ENCODE results near the gene ADAMTSL2.

The ADAMTSL2 gene

DNA sequence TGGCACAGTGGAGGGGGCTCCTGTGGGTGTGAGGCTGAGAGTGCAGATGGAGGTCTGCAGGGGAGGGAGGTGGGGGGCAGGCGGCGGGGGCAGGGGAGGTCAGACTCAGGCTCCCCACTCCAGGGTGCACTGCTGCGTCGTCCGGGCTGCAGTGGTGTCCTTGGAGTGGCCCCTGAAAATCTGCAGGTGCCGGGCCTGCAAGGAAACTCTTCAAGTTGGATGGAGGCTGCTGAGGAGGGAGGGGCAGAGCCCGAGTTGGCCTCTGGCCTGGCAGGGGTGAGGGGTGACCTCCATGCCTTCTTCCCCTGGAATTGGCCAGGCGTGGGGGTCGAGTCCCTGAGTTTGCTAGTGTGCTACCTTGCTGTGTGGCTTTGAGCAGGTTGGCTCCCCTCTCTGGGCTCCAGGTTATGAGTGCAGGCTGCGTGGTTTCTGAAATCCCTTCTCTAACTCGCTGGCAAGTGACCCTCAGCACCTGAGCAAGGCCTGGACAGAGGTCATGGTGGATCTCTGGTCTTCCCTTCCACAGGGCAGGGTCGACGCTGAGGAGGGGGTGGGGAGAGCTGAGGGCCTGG is 888 bp downstream of the ADAMTSL2 start:
- no peak for DNase-seq (ENCODE audit: low read depth, low spot score)

DNA sequence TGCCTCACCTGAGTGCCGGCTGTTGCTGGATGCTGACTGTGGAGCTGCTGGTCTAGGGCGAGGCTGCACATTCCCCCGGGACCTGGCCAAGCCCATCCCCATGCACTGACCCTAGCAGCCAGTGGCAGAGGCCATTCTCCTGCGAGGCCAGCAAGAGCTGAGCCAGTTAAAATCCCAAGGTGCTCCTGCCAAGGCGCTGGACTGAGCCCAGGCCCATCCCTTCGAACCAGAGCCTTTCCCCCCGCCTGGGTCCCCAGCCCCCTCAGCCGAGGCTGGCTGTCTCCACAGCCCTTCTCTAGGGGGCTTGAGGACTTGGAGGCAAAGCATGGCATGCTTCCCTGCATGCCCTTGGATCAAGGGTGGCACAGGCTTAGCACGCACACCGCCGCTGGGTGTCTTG is 1.6 kb downstream of the ADAMTSL2 start:
- DNase-seq (ENCODE audit: low read depth, low spot score): no peak

DNA sequence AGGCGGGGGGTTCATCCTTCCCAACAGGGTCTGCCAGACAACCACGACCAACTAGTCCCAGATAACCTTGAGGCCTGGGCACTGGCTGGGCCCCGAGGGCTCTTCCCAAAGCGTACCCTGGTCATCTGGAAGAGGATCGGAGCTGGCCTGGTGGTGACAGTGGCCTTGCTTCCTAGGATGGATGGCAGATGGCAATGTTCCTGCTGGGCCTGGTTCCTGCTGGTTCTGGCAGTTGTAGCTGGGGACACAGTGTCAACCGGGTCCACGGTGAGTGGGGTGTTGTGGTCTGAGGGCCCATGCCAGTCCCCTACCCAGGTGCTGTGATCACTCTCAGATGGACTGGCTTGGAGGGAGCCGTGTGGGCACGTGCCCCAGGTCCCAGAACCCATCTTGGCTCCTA is 2.0 kb downstream of the ADAMTSL2 start:
- DNase-seq (ENCODE audit: low read depth, low spot score): no peak

DNA sequence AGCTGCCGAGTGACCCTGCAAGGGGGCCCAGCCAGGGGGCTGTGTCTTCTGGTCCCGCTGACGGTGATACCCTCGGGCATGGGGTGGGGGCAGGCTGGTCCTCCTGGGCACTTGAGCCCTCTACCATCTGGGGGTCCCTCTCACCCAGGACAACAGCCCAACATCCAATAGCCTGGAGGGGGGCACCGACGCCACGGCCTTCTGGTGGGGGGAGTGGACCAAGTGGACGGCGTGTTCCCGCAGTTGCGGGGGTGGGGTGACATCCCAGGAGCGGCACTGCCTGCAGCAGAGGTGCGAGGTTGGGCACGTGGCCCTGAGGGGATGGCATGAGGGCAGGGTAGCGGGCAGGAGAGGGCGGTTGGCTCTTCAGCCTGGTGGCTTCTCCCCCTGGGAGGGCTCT is 2.8 kb downstream of the ADAMTSL2 start:
- DNase-seq (ENCODE audit: low read depth, low spot score): no peak

DNA sequence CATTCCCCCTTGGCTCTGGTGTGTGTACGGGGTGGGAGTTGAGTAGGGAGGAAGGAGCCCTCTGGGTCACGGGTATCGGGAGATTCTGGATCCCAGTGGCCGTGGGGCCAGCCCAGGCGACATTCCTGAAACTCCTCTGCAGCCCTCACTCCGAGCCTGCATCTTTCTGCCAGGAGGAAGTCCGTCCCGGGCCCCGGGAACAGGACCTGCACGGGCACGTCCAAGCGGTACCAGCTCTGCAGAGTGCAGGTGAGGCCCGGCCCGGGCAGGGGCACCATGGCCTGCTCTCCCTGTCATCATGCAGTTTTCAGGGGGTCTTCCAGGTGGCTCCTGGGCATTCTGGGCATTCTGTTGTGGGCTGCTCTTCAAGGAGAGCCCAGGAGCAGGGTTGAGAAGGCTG is 3.7 kb downstream of the ADAMTSL2 start:
- no peak for DNase-seq (ENCODE audit: low read depth, low spot score)

DNA sequence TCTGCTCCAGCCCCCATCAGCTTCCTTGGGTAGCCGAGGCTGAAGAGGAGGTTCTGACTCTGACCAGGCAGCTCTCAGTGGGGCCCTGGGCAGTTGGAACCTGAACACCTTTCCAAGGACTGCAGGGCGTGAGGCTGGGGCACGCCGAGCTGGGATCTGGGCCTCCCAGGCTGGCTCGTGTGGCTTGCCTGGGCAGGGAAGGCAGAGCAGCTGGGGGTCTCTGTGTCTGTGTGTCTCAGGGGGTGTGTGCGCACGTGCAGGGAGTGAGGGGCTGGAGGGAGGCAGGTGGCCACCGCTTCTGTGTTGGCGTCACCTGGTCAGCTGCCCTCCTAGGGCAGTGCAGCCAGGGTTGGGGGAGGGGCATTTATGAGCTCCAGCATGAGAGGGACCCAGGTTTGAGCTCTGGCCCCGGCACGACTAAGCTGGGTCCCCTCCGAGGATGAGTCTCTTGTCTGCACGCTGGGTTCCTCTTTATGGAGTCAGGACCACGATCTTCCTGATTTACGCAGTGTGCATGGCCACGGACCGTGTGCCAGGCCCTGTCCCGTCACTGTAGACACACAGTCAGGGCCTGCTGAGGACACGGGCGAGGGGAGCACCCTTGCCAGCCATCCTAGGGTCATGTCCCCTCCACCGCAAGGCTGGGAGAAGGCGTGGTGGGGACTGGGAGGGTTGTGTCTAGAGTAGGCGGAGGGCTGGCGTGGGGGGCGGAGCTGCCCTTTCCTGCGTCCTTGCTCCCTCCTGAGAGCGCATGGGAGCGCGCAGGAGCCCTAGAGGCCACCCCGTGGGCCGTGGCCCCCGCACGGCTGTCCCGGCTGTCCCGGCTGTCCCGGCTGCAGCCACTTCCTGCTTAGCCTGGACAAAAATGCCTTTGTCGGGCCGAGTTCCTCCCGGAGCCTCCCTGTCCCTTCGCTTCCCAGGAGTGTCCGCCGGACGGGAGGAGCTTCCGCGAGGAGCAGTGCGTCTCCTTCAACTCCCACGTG is 4.6 kb downstream of the ADAMTSL2 start:
- no peak for DNase-seq (ENCODE audit: low read depth, low spot score)

DNA sequence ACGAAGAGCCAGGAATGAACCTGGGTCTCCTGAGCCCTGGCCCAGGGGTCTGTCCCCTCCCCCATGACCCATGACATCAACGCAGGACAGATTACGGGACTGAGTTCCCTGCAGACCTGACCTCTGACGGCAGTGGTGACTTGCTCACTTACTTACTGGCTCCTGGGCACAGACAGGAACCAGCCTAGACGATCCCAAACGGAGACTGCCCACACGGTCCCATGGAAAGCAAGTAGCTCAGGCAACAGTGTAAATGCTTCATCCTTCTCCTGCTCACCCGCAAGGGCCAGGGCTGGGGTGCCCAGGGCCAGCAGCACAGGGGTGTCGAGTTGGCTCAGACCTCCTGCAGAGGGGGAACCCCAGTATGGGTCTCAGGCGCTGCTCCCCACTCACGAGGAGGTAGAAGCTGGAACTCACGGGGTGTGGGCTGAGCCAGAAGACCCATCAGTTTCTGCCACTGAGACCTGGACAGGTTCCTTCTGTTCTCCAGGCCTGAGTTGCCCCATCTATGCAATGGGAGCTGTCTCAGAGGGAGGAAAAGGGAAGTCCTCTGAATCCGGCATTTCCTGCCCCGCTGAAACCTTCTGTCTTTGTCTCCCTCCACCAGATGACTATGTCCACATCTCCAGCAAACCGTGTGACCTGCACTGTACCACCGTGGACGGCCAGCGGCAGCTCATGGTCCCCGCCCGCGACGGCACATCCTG is 5.6 kb downstream of the ADAMTSL2 start:
- DNase-seq (ENCODE audit: low read depth, low spot score): no peak

DNA sequence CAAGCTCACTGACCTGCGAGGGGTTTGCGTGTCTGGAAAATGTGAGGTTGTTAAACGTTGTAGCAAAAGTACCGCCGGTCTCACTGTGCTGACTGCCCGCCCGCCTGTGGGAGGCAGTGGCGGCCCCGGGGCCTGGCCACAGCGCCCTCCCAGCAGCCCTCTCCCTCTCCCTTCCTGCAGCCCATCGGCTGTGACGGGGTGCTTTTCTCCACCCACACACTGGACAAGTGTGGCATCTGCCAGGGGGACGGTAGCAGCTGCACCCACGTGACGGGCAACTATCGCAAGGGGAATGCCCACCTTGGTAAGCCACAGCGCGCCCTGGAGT is 6.2 kb downstream of the ADAMTSL2 start:
- no peak for DNase-seq (ENCODE audit: low read depth, low spot score)

DNA sequence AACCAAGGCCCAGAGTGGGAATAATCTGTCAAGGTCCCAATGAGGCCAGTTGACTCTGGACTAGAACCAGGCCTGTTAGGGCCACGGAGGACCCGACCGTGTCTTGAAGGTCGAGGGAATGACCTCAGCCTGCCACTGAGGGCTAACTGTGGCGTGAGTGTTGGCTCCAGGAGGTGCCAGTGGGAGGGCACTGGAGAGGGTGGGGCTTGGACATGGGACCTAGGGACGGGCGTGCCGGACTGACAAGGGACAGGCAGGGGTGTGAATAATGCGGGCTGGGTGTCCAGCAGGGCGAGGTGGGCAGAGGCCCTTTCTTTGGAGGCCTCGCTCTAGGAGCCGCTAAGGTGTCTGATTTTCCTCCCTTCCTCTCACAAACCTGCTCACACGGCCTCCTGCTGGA is 7.5 kb downstream of the ADAMTSL2 start:
- DNase-seq (ENCODE audit: low read depth, low spot score): no peak

DNA sequence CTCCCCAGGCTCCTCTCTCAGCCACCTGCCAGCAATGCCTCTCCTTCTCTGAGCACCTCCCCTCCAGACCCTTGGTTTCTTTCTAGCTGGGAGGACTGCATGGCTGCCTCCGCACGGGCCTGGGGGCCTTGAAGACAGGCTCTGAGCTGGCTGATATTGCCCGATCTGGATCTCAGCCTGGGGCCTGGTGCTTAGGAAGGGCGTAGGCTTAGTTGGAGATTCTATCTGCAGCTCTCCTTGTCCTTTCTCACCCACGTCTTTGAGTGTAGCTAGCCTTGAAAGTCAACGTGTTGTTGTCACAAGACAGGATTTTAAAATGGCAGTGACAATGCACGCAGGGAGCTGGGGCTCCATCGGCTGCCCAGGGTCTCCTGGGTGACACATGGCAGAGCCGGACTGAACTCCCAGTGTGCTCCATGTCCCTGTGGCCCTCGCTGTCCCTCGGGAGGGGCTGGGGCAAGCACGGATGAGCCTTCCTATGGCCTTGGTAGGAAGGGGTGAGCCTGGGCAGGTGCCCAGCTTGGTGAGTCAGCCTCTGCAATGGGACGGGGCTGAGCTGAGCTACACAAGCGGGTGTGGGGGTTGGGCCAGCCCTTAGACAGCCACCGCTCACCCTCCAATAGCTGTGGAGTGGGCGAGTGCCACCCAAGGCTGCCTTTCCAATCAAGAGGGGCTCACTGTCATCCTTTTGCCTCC is 9.4 kb downstream of the ADAMTSL2 start:
- no peak for DNase-seq (ENCODE audit: low read depth, low spot score)

DNA sequence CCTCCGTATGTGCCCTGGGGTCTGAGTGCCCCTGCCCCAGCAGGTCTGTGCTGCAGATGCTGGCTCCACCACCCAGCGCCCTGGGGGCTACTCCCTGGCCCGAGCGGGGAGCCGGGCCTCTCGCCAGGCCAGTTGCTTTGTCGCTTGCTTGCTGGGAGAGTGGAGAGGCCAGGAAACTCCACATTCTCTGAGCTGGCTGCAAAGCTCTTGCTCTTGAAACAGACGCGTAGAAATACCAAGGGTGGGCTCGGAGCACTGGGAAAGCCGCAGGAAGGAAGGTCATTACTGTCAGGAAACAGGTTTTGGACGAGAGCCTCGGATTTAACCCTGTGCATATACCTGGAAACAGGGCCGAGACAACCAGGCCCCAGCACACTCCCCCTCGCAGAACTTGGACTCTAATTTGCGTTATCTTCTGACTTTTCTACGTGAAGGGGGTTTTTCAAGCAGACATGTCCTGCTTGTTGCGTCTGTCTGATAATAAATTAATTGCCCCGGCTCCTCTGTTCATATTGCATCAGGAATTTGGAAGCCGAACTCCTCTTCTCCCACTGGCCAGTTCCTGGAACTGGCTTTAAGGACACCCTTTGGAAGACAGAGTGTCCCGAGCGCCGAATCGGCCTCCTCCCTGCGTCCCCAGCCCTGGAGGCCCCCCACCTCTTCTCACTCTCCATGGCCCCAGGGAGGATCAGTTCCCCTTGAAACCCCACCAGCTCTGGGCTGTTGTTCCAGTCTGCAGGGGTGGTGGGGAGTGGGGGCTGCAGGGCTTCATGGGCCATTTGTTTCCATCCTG is 11.2 kb downstream of the ADAMTSL2 start:
- DNase-seq (ENCODE audit: low read depth, low spot score): no peak

DNA sequence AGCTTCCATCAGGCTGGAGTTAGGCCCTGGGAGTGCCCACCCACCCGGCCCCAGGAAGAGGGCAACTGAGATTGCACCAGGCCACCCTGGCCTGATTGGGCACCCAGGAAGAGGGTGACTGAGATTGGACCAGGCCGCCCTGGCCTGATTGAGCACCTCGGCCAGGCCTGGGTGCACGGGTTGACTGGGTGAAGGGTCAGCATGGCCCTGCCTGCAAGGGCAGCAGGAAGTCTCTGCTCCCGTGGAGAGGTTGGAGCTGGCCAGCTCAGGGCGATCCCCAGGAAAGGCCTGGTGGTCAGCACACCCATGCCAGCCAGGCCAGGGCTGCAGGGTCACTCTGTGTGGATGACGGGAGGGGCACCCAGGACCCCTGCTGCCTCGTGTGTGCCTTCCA is 11.8 kb downstream of the ADAMTSL2 start:
- no peak for DNase-seq (ENCODE audit: low read depth, low spot score)

DNA sequence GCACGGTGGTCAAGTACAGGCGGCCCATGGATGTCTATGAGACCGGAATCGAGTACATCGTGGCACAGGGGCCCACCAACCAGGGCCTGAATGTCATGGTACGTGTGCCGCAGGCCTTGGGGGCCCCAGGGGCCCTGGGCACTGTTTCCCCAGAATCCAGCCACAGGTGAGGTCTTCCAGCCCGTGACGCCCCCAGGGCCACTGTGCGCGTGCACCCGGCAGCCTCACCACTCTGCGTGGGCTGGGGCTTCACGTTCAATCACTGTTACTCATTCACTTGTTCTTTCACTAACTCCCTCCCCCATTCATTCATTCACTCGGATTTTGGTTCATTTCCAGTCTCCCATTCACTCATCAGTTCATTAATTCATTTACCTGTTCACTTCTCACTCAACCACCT is 12.6 kb downstream of the ADAMTSL2 start:
- DNase-seq (ENCODE audit: low read depth, low spot score): no peak

DNA sequence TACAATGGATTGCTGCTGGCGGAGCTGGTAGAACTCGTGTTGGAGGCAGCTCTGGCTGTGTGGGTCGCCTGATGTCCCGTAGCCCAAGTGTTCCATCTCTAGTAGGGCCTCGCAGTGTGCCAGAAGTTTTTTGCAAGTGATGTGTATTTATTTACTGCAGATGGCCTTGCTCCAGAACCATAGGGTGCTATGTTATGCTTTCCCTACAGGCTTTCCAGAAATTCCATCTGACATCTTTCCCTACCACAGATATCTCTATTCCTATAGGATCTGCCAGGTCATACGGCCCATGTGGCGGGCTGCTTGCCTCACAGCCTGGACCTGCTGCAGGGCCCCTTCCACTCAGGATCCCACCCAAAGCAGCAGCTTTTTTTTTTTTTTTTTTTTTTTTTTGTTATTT is 16.9 kb downstream of the ADAMTSL2 start:
- DNase-seq (ENCODE audit: low read depth, low spot score): no peak

DNA sequence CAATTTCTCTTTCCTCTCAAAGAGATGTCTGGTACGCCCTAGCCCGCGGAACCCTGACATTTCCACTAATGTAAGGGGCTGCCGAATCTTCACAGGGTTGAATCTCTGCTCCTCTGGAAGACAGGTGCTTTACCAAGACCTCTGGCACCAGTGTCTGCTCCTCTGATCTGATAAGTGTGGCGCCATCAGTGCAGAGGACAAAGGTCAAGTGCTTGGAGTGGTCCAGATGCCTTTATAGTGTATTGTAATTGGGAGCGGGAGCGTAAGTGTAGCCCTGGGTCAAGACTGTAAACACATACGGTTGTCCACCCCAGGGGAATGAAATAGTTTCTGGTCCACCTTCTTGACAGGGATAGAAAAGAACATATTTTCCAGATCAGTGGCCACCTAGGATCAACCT is 17.7 kb downstream of the ADAMTSL2 start:
- DNase-seq (ENCODE audit: low read depth, low spot score): no peak

DNA sequence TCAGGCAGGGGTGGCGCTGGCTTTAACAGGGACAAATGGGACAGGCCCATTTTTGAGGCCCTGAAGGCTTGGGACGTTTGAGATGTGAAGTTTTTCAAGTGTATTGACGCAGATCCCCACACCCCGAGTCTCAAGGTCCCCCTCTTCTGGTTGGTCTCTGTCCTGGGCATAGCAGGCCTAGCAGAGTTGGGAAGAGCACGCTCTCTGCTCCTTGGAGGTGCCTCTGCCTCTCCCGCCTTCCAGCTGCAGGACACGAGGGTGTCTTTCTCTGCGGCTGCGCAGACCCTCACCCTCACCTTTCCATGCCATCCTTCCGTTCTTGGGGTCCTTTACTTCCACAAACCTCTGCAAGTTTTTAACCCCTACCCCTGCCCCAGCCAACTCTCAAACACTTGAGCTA is 18.6 kb downstream of the ADAMTSL2 start:
- no peak for DNase-seq (ENCODE audit: low read depth, low spot score)

DNA sequence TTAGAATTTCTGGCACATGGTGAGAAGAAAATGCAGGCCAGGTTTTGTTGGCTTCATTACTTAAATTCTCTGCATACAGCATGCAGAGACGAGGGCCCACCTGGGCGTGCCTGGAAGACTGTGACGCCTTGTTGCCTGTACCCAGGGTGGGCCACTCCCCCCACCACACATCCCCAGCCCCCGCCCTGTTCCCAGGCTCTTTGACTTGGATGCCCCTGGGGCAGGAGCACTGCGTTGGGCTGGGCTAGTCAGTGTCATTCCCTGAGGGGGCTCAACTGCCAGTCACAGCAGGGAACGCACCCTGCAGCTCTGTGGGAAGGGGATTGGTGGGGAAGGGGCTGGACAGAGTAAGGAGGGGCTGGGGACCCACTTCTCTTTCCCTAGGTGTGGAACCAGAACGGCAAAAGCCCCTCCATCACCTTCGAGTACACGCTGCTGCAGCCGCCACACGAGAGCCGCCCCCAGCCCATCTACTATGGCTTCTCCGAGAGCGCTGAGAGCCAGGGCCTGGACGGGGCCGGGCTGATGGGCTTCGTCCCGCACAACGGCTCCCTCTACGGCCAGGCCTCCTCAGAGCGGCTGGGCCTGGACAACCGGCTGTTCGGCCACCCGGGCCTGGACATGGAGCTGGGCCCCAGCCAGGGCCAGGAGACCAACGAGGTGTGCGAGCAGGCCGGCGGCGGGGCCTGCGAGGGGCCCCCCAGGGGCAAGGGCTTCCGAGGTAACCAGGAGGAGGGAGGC is 19.6 kb downstream of the ADAMTSL2 start:
- no peak for DNase-seq (ENCODE audit: low read depth, low spot score)

DNA sequence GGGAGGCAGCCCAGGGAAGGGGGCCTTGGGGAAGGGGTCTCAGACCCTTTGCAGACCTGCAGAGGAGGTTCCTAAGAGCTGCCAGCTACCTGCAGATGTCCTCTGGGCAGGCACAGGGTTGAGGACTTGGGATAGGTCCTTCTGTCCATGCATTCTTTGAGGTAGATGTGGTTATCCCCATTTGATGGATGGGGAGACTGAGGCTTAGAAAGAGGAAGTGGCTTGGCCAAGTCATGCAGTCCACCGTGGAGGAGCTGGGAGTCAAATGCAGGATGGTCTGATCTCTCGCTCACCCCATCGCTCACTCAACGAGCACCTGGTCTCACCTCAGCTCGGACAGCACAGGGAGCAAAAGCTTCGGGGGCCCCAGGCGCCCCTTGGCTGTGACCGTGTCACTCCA is 20.2 kb downstream of the ADAMTSL2 start:
- DNase-seq (ENCODE audit: low read depth, low spot score): no peak

DNA sequence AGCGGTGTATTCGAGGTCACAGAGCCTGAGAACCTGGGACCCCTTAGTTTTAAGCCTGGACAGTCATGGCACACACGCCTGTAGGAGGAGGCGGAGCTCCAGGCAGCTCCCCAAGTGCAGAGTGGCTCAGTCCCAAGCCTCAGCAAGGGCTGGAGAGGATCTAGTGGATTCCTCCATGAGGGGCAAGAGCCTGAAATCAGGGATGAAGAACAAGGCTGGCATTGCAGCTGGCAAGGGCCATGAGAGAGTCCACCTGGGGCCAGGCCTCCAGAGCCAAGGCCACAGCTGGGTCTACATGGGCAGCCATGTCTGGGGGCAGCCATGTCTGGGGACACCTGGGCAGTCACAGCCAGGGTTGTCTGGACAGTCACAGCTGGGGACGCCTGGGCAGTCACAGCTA is 21.9 kb downstream of the ADAMTSL2 start:
- DNase-seq (ENCODE audit: low read depth, low spot score): no peak

DNA sequence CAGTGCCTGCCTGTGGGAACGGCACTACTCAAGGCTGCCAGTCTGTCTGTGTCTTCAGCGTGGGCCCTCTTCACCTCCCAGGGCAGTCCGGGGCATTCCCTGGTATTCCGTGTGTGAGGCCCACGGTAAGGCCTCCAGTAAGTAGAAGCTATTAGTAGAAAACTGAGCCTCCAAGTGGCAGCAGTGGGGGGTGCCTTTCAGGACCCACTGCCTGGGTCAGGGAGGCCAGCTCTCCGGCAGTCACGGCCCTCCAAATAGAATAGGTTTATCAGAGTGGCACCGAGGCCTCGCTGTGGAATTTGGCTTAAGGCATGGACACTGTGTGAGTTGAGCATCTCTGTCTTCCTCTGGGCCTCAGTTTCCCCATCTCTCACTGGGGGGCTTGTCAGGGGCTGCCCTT is 23.1 kb downstream of the ADAMTSL2 start:
- no peak for DNase-seq (ENCODE audit: low read depth, low spot score)
